ENCODE results near the gene TGIF1.

Gene TGIF1

DNA sequence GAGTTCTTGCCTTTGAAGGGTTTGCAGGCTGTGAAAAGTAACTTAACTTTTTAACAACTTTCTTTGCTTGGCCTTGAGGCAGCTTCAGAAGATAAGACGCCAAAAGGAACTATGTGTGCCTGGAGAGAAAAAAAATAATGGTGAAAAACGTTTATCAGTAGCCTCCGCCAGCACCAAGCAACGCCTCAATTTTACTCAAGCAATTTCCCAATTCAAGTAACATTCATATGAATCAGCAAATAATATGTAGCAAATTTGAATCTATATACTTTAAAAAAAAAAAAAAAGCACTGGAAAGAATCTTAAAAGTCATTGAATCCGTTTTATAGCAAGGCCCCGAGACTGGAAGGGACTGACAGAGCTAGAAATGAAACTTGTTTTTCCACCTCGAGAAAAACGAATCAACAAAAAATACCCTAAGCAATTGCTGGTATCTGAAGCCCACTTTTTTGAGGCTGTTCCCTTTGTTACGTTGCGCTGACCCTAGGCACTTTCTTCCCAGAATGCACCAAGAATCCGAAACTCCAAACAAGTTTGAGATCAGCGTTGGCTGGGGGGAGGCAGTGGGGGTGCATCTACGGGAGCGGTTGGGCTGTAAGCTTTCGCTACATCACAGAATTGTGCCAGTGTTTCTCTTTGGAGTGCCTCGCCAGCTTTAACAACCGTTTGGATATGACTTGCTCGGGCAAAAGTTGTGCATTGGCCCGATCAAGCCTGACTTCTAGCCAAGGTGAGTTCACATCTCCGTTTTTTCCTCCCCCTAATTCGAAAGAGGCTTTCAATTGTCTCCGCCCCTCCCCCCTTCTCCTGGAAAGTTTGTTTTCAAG is 2.7 kb upstream of the TGIF1 start:
- in situ Hi-C loops (cut with MboI; ENCODE audit: low pct_unique_long_range_greater_than_20kb, low sequenced_read_pairs, unreplicated experiment): no loop called here
- no peak for DNase-seq (ENCODE audit: low spot score)
- TF ChIP-seq, protein P1, sequence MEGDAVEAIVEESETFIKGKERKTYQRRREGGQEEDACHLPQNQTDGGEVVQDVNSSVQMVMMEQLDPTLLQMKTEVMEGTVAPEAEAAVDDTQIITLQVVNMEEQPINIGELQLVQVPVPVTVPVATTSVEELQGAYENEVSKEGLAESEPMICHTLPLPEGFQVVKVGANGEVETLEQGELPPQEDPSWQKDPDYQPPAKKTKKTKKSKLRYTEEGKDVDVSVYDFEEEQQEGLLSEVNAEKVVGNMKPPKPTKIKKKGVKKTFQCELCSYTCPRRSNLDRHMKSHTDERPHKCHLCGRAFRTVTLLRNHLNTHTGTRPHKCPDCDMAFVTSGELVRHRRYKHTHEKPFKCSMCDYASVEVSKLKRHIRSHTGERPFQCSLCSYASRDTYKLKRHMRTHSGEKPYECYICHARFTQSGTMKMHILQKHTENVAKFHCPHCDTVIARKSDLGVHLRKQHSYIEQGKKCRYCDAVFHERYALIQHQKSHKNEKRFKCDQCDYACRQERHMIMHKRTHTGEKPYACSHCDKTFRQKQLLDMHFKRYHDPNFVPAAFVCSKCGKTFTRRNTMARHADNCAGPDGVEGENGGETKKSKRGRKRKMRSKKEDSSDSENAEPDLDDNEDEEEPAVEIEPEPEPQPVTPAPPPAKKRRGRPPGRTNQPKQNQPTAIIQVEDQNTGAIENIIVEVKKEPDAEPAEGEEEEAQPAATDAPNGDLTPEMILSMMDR (IDR thresholded peaks at IDR 0.05; ENCODE audit: extremely low read depth, insufficient read depth, missing control alignments): no peak

DNA sequence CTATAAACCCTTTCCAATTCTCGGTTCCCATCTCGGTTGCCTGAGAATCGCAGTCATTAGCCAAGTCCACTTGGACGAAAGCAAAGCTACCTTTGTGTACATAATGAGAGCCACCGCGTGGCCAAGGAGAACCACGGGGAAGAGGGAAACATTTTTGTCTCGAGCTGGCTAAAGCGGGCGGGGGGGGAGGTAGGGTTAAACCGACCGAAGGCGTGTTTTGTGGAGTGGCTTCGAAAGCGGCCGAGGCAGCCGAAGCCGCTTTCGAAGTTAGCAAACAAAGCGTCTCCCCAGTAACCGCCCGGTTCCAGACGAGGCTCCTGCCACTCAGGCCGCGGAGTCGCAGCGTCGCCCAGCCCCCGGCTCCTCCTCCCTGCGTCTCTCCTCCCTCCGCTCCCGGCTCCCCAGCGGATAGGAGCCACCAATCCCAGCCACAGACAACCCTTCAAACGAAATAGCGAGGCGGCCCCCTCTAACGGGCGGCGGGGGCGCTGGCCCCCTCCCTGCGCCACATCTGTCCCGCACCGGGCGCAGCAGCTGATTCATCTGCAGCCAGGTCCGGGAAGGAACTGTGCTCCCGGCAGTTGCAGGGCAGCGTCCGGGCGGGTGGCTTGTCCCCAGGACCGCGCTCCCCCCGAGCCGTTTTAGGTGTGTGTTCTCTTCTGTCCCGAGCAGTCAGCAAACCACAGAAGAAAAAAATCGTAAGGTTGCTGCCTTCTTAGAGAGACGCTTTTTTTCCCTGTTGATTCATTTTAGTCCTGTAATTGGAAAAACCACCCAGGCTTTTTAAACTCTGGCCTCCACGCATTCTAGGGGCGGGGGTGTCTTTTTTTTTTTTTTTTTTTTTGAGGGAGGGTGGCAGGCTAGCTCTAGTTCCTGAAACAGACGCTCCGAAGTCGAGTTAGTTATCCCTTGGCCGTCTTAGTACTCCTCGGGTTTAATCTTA is 1.8 kb upstream of the TGIF1 start:
- in situ Hi-C loops (cut with MboI; ENCODE audit: low pct_unique_long_range_greater_than_20kb, low sequenced_read_pairs, unreplicated experiment): no loop called here
- TF ChIP-seq, protein P1 (IDR thresholded peaks at IDR 0.05; ENCODE audit: extremely low read depth, insufficient read depth, missing control alignments): peak; percentile 25
- peak; percentile 84 for DNase-seq (ENCODE audit: low spot score)

- peak; percentile 79 for DNase-seq (ENCODE audit: low spot score)
- TF ChIP-seq, protein P1 (IDR thresholded peaks at IDR 0.05; ENCODE audit: extremely low read depth, insufficient read depth, missing control alignments): no peak
- in situ Hi-C loops (cut with MboI; ENCODE audit: low pct_unique_long_range_greater_than_20kb, low sequenced_read_pairs, unreplicated experiment): no loop called here
Measured at GRCh38 chr18:3448838-3449511, 997 bp upstream of the TGIF1 start.

DNA sequence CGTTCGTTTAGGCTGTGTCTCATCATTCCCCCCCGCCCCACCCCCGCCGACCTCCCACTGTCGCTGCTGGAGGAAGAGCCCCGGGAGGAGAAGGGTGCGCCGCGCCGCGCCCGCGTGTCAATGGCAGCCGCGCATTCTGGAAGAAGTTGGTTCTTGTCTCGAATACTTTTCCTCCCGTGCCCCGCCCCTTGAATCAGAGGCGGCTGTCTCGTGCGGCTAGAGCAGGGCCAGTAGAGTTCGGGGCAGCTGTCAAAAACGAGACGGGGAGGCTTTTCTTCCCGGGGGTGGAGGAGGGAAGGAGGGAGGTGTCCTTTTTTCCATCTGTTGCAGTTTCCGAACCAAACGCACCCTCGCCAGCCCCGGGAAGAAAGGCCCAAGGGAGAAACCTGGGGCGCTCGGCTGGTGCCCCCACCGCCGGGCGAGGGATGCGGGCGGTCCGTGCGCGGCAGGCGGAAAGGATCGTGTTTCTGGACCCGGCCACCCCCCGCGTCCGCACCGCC is 410 bp upstream of the TGIF1 start:
- TF ChIP-seq, protein P1 (IDR thresholded peaks at IDR 0.05; ENCODE audit: extremely low read depth, insufficient read depth, missing control alignments): no peak
- peak; percentile 62 for DNase-seq (ENCODE audit: low spot score)
- in situ Hi-C loops (cut with MboI; ENCODE audit: low pct_unique_long_range_greater_than_20kb, low sequenced_read_pairs, unreplicated experiment): loop anchor here (10.0 to 25.0 kb wide), 2 partner anchors 138 to 165 kb away; no protein-coding TSS in a partner anchor

DNA sequence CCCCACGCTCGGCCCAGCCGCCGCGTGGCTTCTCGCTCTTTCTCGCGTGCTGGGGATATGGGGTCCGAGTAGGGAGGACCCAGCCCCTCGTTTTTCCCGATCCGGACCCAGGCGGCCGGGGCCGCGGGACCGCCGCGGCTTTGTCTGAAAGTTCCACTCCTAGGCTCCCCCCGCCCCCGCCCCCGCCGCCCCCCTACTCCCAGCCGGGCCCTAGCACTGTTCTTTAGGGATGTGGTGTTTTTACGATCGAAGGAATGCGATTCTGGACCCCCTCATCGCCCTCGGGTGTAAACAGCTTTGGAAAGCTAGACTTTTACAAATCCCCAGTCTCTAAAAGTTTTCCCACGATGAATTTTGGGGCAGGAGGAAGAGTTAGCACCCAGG is 819 bp downstream of the TGIF1 start:
- in situ Hi-C loops (cut with MboI; ENCODE audit: low pct_unique_long_range_greater_than_20kb, low sequenced_read_pairs, unreplicated experiment): loop anchor here (10.0 to 25.0 kb wide), 2 partner anchors 137 to 166 kb away; no protein-coding TSS in a partner anchor
- no peak for DNase-seq (ENCODE audit: low spot score)
- TF ChIP-seq, protein P1 (IDR thresholded peaks at IDR 0.05; ENCODE audit: extremely low read depth, insufficient read depth, missing control alignments): no peak

Data from GM13977 (cell line).